A673 (cell line): Measurements from ENCODE around the gene ZNF43.
"Not testable (repeated sequence)": the region's sequence is repeated elsewhere in the genome, so short reads cannot be mapped to it uniquely, and the experiment has no call there.

Experiments used
- EZH2 ChIP-seq: fragments of 200-600 bp; sonication (generic); IDR thresholded peaks from 2 replicates; pipeline ENCODE4 v1.6.1; 2017; ENCODE audit warnings: borderline replicate concordance, low read depth, mild to moderate bottlenecking, mixed read lengths, antibody characterized with exemption, low read length; ENCODE audit not compliant: poor library complexity, severe bottlenecking
- TF ChIP-seq, protein P1 (sequence below): fragments of 300-800, 200-600 bp; sonication (generic); conservative IDR thresholded peaks from 2 replicates; pipeline ENCODE4 v1.5.1; 2017; ENCODE audit warnings: low read depth, mild to moderate bottlenecking, antibody characterized with exemption, low read length, moderate library complexity, mixed read lengths

DNA sequence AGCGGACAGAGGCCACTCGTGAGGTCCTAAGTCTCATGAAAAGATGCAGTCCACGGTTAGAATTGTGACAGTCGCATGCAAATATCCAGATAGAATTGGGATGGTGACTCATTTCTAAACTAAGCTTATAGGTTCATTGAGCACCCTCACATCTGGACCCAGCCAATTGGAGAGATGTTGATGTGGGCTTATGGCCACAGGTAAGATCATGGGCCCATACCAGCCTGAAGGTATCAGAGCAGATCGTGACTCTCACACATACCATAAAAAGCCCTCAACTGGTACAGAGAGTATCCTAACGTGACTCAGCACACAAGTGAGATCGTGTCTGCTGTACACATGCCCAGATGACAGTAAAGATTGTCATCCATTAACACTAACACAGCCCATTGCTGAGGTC lies 40.6 kb upstream of the ZNF43 start:
- TF ChIP-seq, protein P1, sequence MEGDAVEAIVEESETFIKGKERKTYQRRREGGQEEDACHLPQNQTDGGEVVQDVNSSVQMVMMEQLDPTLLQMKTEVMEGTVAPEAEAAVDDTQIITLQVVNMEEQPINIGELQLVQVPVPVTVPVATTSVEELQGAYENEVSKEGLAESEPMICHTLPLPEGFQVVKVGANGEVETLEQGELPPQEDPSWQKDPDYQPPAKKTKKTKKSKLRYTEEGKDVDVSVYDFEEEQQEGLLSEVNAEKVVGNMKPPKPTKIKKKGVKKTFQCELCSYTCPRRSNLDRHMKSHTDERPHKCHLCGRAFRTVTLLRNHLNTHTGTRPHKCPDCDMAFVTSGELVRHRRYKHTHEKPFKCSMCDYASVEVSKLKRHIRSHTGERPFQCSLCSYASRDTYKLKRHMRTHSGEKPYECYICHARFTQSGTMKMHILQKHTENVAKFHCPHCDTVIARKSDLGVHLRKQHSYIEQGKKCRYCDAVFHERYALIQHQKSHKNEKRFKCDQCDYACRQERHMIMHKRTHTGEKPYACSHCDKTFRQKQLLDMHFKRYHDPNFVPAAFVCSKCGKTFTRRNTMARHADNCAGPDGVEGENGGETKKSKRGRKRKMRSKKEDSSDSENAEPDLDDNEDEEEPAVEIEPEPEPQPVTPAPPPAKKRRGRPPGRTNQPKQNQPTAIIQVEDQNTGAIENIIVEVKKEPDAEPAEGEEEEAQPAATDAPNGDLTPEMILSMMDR, result not testable (repeated sequence)
- not testable (repeated sequence) for TF ChIP-seq EZH2
